ENCODE data around the gene ADAR.

- TF ChIP-seq CTCF (IDR thresholded peaks at IDR 0.05) (no peak), POLR2A (IDR thresholded peaks at IDR 0.05) (peak; percentile 38)
These were observed at the start of gene ADAR for GRCh38 chr1:154607609-154608396.

Measured in breast epithelium (tissue), 3 donors.